Loucy (cell line): ENCODE data around the gene SCRG1.

Source experiments
- H2AFZ ChIP-seq: fragments of 200-600 bp; sonication (generic); 2 replicates; pipeline ENCODE4 v1.6.0; 2016; ENCODE audit warnings: antibody characterized with exemption, mild to moderate bottlenecking, low read length, moderate library complexity
- H3F3A ChIP-seq: fragments of 200-600 bp; 2 replicates; pipeline ENCODE4 v1.6.0; 2016; ENCODE audit warnings: antibody characterized with exemption, low read depth, mild to moderate bottlenecking
- H3K27me3 ChIP-seq: fragments of 200-600 bp; sonication (generic); 2 replicates; pipeline ENCODE4 v1.6.1; 2014; ENCODE audit warnings: low read length, mild to moderate bottlenecking; ENCODE audit not compliant: insufficient read depth, poor library complexity, severe bottlenecking
- H3K36me3 ChIP-seq: fragments of 200-600 bp; sonication (generic); 2 replicates; pipeline ENCODE4 v1.6.1; 2016; ENCODE audit warnings: low read length; ENCODE audit not compliant: insufficient read depth
- H3K4me1 ChIP-seq: fragments of 200-600 bp; sonication (generic); 2 replicates; pipeline ENCODE4 v1.5.1; 2014; ENCODE audit warnings: low read length, mild to moderate bottlenecking; ENCODE audit not compliant: insufficient read depth, poor library complexity, severe bottlenecking
- H3K4me2 ChIP-seq: fragments of 200-600 bp; sonication (generic); 2 replicates; pipeline ENCODE4 v1.6.0; 2014; ENCODE audit warnings: antibody characterized with exemption, low read length, low read depth, mild to moderate bottlenecking; ENCODE audit not compliant: poor library complexity, severe bottlenecking
- H3K4me3 ChIP-seq: fragments of 200-600 bp; sonication (generic); 2 replicates; pipeline ENCODE4 v1.5.1; 2014; ENCODE audit warnings: low read length, mild to moderate bottlenecking, mixed read lengths; ENCODE audit not compliant: poor library complexity, severe bottlenecking
- H3K79me2 ChIP-seq: fragments of 200-600 bp; sonication (generic); 2 replicates; pipeline ENCODE4 v1.6.1; 2014; ENCODE audit warnings: low read length; ENCODE audit not compliant: insufficient read depth
- H3K9ac ChIP-seq: fragments of 200-600 bp; sonication (generic); 2 replicates; pipeline ENCODE4 v1.6.0; 2014; ENCODE audit warnings: mild to moderate bottlenecking, low read depth, low read length, moderate library complexity; ENCODE audit not compliant: poor library complexity, severe bottlenecking
- H3K9me2 ChIP-seq: fragments of 200-600 bp; sonication (generic); replicated peaks from 2 replicates; pipeline ENCODE4 v1.6.1; 2016; ENCODE audit warnings: low read depth, low read length, mixed read lengths
- H3K9me3 ChIP-seq: fragments of 200-600 bp; sonication (generic); 2 replicates; pipeline ENCODE4 v1.6.1; 2014; ENCODE audit warnings: mild to moderate bottlenecking, antibody characterized with exemption, low read length, low read depth; ENCODE audit not compliant: insufficient read depth
- H4K20me1 ChIP-seq: fragments of 200-600 bp; sonication (generic); 2 replicates; pipeline ENCODE4 v1.6.0; 2014; ENCODE audit warnings: antibody characterized with exemption, low read length, mild to moderate bottlenecking; ENCODE audit not compliant: insufficient read depth, poor library complexity, severe bottlenecking
- EZH2phosphoT487 ChIP-seq: fragments of 200-600 bp; IDR thresholded peaks from 2 replicates; pipeline ENCODE4 v1.6.1; 2018; ENCODE audit warnings: antibody characterized with exemption, mild to moderate bottlenecking, moderate library complexity, borderline replicate concordance
- TF ChIP-seq, protein P1 (sequence below): fragments of 200-600 bp; sonication (generic); conservative IDR thresholded peaks from 2 replicates; pipeline ENCODE4 v1.5.1; 2014; ENCODE audit warnings: mild to moderate bottlenecking, antibody characterized with exemption, low read length

Gene SCRG1

DNA sequence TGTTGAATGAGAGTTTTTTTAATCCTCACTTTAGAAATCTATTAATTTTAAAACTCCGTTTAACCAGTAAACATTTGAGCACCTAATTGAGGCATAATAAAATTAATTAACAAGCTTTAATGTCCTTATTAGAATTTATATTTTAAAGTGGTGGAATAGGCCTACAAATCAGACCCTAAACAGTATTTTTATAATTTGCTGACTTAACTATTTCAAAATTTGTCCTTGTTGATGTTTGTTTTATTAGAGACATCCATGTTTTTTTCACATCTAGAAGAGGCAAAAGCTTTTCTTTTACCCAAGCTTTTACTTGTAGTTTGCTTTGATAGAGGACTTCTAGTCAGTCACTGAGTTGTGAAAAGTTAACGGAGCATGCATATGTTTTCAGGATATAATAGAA lies 24.3 kb downstream of the SCRG1 start:
- Histone ChIP-seq H3K9me3 (no peaks in the 10 kb centered on the region), H3K4me2 (peak overlapping the region; percentile 80), H2AFZ (no peak overlapping the region), H3K79me2 (peaks cover 77% of the 10 kb centered on the region), H3K9me2 (no peaks in the 10 kb centered on the region), H3K4me3 (peak overlapping the region; percentile 98), H3K36me3 (peaks cover 12% of the 10 kb centered on the region; the same call in 1 of the 2 replicates), H3F3A (no peaks in the 10 kb centered on the region), H3K4me1 (peaks cover 34% of the 10 kb centered on the region), H4K20me1 (peaks cover 47% of the 10 kb centered on the region), H3K27me3 (no peaks in the 10 kb centered on the region), H3K9ac (peak overlapping the region; percentile 10)
- TF ChIP-seq EZH2phosphoT487, result no peak
- TF ChIP-seq, protein P1, sequence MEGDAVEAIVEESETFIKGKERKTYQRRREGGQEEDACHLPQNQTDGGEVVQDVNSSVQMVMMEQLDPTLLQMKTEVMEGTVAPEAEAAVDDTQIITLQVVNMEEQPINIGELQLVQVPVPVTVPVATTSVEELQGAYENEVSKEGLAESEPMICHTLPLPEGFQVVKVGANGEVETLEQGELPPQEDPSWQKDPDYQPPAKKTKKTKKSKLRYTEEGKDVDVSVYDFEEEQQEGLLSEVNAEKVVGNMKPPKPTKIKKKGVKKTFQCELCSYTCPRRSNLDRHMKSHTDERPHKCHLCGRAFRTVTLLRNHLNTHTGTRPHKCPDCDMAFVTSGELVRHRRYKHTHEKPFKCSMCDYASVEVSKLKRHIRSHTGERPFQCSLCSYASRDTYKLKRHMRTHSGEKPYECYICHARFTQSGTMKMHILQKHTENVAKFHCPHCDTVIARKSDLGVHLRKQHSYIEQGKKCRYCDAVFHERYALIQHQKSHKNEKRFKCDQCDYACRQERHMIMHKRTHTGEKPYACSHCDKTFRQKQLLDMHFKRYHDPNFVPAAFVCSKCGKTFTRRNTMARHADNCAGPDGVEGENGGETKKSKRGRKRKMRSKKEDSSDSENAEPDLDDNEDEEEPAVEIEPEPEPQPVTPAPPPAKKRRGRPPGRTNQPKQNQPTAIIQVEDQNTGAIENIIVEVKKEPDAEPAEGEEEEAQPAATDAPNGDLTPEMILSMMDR, result no peak

DNA sequence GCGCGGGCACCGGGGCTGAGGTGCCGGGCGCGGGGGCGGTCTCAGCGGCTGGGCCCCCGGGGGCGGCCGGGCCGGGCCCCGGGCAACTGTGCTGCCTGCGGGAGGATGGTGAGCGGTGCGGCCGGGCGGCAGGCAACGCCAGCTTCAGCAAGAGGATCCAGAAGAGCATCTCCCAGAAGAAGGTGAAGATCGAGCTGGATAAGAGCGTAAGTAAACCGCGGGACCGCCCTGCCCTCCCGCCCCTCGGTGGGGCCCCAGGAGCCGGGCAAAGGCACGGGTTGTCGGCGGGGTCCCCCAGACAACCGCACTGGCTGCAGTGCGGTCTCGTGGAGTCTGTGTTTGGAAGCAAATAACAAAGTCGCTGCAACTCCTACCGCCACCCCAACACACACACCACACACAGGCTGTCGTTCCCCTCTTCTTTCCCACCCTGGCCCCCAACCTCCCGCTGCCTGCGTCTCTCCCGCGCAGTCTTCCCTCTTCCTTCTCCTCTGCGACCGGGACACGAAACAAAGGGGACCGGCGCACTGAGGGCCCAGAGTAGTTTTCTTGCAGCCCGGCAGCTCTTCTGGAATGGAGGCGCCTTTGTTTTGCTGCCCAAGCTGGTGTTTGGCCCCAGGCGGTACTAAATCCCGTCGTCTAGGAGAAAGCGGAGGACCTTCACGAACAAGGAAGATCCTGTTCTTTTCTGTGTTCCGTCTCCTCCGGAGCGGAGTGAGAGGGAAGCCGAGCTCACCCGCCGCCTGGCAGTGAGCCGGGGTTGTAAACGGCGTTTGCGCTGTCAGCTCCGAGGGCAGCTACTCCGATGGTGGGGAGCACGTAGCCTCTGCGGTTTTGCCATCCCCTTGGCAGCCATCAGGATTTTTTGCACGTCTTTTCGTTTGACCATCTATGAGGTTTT lies 27.4 kb downstream of the SCRG1 start:
- Histone ChIP-seq H3F3A (no peaks in the 10 kb centered on the region), H3K27me3 (no peaks in the 10 kb centered on the region), H3K36me3 (no peaks in the 10 kb centered on the region), H3K79me2 (peaks cover 85% of the 10 kb centered on the region), H3K9me3 (no peaks in the 10 kb centered on the region), H3K9me2 (no peaks in the 10 kb centered on the region), H3K9ac (peak overlapping the region; percentile 98), H3K4me1 (peaks cover 48% of the 10 kb centered on the region), H2AFZ (peak overlapping the region; percentile 69; the same call in 1 of the 2 replicates), H4K20me1 (peaks cover 40% of the 10 kb centered on the region), H3K4me2 (peak overlapping the region; percentile 80), H3K4me3 (peak overlapping the region; percentile 98)
- no peak for TF ChIP-seq EZH2phosphoT487
- TF ChIP-seq, protein P1, result no peak

DNA sequence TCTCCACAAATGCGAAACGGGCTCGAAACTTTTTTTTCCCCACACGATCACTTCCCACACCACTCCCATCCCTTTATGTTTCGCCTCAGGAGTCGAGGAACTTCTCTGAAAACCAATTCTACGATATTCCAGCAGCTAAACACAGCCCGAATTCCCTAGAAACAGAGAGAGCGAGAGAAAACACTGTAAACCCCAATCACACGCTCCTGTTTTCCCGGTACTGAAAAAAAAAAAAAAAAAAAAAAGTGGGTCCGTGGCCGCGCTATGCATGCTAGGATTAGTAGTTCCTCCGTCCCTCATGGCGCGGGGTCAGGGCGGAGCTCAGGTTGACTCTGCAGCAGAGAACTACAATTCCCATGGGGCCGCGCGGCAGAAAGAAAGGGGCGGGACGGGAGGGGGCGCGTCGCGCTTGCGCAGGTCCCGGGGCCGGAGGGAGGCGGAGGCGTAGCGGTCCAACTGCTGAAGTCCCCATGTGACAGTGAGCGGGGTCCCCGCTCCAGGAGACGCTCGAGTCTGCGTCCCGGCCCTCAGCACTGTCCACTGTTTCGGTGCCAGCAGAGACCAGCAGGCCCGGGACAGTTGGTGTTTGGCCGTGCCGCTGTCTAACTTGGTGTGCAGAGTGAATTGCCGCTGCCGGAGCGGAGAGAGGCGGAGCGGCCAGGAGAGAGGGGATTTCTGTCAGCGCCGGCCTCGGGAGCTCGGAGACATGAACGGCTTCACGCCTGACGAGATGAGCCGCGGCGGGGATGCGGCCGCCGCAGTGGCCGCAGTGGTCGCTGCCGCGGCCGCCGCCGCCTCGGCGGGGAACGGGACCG lies 28.2 kb downstream of the SCRG1 start, which contains the start of gene SAP30:
TSS of gene SAP30 (plus strand) at position 478 of the 815 bp plus-strand sequence. CDS start at position 707, 229 bp downstream.
- Histone ChIP-seq H3K36me3 (no peaks in the 10 kb centered on the region), H2AFZ (peak within 1 kb of the TSS; percentile 87), H3K4me3 (peak within 1 kb of the TSS; percentile 98), H3K79me2 (peaks cover 86% of the 10 kb centered on the region), H3F3A (no peaks in the 10 kb centered on the region), H3K9me3 (no peaks in the 10 kb centered on the region), H4K20me1 (peaks cover 34% of the 10 kb centered on the region), H3K4me1 (peaks cover 51% of the 10 kb centered on the region), H3K9ac (peak within 1 kb of the TSS; percentile 98), H3K4me2 (peak within 1 kb of the TSS; percentile 94), H3K27me3 (no peaks in the 10 kb centered on the region), H3K9me2 (no peaks in the 10 kb centered on the region)
- TF ChIP-seq, protein P1, result no peak
- no peak for TF ChIP-seq EZH2phosphoT487
